D721Med (cell line): Measurements from ENCODE around the gene XXYLT1.

Experiments used
- DNase-seq: peaks from one replicate; pipeline ENCODE4 v3.0.0; 2011; ENCODE audit warnings: low spot score; ENCODE audit not compliant: insufficient read length
- FAIRE-seq: peaks from 2 replicates; lab custom pipeline; 2011; peaks lifted over from hg19 to GRCh38; lab: Jason Lieb, UNC
- TF ChIP-seq, protein P1 (sequence below): IDR thresholded peaks from 2 replicates; pipeline ENCODE4 v1.5.1; 2012; ENCODE audit warnings: mild to moderate bottlenecking, control low read depth; ENCODE audit not compliant: insufficient read depth; ENCODE audit errors: missing control alignments

The XXYLT1 gene

DNA sequence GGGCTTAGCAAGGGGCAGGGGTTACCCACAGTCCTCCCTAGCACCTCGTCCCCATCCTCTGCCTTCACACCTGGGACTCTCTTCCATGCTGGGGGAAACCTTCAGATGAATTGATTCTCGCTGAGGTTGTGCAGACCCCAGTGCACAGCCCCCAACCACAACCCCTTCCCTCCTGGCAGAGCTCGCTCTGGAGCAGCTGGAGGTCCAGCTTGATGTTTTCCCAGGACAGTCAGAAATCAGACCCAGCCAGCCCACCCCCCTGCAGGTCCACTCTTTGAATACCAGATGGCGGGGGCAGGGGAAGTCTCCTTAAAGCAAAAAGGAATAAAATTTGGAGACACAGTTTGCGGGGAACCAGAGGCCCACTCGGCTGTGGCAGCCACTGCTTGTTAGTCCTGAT, 234.4 kb downstream of the XXYLT1 start:
- DNase-seq (no peak), FAIRE-seq (no peak)
- TF ChIP-seq, protein P1, sequence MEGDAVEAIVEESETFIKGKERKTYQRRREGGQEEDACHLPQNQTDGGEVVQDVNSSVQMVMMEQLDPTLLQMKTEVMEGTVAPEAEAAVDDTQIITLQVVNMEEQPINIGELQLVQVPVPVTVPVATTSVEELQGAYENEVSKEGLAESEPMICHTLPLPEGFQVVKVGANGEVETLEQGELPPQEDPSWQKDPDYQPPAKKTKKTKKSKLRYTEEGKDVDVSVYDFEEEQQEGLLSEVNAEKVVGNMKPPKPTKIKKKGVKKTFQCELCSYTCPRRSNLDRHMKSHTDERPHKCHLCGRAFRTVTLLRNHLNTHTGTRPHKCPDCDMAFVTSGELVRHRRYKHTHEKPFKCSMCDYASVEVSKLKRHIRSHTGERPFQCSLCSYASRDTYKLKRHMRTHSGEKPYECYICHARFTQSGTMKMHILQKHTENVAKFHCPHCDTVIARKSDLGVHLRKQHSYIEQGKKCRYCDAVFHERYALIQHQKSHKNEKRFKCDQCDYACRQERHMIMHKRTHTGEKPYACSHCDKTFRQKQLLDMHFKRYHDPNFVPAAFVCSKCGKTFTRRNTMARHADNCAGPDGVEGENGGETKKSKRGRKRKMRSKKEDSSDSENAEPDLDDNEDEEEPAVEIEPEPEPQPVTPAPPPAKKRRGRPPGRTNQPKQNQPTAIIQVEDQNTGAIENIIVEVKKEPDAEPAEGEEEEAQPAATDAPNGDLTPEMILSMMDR = no peak

DNA sequence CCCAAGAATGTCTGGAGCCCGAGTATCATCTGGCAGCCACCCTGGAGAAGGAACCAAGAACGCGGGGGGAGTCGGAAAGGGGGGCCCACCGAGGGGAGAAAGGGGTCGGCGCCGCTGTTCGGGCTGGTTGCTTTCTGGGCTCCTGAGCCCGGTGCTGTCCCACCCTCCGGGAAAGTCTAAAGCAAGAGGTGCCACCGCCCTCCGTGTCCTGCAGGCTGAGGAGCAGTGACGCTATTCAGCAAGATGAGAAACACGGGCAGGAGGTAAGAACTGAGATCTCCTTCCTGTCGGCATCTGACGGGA, 234.8 kb downstream of the XXYLT1 start:
- FAIRE-seq (no peak), DNase-seq (no peak)
- TF ChIP-seq, protein P1 = no peak

DNA sequence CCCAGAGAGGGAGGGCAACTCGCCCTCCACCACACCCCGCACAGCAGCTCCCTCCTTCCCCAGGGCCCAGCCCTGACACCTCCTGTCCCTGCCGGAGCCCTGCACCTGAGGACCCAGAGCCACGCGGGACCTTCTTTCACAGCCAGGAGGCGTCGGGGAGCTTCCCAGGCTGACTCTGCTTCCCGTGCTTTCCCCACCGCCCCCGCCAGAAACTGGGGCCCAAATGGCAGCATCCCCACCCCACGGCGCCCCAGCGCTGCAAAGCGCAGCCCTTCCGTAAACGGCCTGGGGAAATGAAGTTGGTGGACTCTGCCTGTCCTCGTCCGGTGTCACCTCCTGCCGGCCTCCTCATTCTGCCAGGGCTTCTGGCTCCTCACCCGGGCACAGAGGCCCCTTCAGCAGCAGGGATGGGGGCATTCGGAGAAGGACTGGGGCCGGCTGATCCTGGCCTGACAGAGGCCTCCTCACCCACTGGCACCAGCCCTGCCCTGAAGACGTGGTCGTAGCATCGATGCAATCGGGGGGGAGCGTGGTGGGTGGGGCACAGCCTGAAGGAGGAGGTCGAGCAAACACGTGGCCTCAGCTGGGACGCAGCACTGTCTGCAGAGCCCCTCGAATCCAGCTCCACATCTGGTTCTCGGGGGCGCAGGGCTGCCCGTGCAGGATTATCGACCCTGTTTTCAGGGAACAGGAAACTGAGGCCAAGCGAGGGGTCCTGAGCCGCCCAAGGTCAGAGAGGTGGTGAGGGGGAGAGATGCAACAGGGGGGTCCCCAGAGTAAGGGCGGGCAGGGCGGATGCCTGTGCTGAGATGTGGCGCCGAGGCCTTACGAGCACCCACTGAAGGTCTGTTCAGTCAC, 235.4 kb downstream of the XXYLT1 start:
- TF ChIP-seq, protein P1 = peak; percentile 15
- DNase-seq (no peak), FAIRE-seq (no peak)

DNA sequence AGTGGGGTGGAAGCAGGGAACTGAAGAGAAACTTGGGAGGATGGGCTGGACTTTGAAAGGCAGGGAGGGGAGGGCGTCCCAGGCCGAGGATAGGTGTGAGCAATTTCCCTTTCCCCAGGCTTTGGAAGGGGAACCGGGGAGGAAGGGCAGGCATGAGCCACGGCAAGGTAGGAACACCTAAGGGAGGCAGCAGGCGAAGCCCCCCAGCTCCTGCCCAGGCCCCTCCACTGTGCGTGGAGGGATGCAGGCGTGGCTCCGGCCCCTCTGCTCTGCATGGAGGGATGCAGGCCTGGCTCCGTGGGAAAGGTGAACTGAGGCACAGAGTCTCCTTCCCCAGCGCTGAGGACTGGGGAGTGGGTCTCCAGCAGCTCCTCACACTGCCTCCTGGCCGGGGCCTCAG, 236.4 kb downstream of the XXYLT1 start:
- FAIRE-seq (no peak), DNase-seq (no peak)
- TF ChIP-seq, protein P1 = no peak

DNA sequence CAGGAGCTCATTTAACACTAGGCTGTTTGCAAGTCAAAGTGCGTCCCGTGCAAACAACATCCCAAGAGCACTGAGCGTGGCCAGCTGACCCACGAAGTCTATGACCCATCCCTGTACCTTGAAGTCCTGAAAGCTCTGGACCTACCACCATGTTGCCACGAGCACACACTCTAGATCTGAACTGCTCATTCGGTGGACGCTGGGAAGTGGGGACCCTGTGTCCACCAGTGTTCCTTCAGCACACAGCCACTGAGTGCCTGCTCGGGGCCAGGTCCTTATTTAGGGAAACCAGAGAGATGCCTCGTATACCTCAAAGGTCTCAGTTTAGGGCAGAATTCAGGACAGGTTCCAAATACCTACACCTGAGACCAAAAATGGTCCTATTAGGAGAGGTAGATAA, 236.9 kb downstream of the XXYLT1 start:
- no peak for DNase-seq
- TF ChIP-seq, protein P1 = no peak
- FAIRE-seq = no peak

DNA sequence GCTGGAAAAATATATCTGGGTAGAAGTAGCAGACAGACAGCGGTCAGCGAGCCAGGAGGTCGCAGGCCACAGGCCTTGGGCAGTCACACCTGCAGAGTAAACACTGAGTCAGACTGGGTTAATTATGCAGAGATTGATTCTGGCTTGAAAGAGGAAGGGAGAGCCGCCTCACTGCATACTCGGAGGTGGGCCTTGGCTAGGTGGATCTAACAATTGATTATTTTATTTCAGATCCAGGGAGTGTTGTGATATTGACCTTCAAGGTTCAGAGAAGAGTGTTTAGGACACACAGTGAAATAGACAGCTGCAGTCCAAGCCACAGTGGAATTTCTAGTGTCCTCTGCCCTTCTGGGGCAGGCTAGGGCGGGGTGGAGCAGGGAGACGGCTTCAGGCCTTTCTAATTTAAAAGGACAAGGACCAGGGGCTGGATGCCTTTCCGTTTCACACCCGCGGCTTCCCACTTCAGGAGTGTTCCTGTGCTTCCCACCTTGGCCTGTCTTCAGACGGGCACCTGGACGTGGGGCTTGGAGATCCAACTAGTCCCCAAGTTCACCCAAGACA, 237.3 kb downstream of the XXYLT1 start:
- no peak for DNase-seq
- FAIRE-seq = no peak
- TF ChIP-seq, protein P1 = no peak

DNA sequence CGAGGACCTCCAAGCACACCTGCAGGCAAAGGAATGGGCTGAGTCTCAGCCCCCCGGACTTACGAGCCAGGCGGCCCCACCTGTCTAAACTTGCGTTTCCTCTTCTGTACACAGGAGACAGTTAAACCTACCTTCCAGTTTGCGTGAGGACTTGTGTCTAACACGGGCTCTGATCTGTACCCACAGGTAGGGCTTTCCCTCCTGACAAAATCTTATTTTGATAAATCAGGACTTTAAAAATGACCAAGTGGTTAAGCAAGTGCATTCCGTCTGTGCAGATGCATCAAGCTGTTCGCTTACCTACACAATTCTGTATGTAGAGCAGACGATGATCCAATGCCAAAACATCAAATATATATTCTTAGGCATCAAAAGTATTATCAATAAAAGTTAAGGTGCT, 238.0 kb downstream of the XXYLT1 start:
- TF ChIP-seq, protein P1 = no peak
- FAIRE-seq (no peak), DNase-seq (no peak)
